ENCODE data around the gene ELOVL3. TPM values are rescaled to one million over a fixed set of nuclear protein-coding genes. Genes with fewer than 3 reads are reported as not detected.

ELOVL3 gene
- total and polyA plus RNA-seq, 9 of the 15 experiments (the other 6 are each of a cell fraction or from before 2014, with no cell fraction given): 0.32 to 3.3 (median 0.87) TPM

DNA sequence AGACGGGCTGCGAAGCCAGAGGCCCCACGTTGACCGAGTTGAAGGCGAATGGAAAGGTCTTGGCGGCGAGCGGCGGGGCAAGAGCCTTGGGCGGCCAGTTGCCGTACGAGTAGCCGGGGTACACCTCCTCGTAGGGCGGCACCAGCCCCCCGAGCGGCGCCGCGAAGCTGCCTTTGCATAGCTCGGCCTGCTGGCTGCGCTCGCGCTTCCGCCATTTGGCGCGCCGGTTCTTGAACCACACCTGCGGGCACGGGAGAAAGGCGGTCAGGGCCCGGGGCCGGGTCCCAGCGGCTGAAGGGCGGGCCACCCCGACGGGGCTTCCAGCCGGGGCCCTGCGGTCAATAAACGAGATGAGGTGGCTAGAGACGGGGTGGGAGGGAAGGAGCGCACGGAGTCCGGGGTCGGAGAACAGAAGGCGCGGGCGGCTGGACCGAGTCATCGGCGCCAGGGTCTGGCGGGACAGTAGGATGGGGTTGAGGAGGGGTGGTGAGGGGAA lies 4.8 kb downstream of the ELOVL3 start (continued):
- TF ChIP-seq, protein P1, sequence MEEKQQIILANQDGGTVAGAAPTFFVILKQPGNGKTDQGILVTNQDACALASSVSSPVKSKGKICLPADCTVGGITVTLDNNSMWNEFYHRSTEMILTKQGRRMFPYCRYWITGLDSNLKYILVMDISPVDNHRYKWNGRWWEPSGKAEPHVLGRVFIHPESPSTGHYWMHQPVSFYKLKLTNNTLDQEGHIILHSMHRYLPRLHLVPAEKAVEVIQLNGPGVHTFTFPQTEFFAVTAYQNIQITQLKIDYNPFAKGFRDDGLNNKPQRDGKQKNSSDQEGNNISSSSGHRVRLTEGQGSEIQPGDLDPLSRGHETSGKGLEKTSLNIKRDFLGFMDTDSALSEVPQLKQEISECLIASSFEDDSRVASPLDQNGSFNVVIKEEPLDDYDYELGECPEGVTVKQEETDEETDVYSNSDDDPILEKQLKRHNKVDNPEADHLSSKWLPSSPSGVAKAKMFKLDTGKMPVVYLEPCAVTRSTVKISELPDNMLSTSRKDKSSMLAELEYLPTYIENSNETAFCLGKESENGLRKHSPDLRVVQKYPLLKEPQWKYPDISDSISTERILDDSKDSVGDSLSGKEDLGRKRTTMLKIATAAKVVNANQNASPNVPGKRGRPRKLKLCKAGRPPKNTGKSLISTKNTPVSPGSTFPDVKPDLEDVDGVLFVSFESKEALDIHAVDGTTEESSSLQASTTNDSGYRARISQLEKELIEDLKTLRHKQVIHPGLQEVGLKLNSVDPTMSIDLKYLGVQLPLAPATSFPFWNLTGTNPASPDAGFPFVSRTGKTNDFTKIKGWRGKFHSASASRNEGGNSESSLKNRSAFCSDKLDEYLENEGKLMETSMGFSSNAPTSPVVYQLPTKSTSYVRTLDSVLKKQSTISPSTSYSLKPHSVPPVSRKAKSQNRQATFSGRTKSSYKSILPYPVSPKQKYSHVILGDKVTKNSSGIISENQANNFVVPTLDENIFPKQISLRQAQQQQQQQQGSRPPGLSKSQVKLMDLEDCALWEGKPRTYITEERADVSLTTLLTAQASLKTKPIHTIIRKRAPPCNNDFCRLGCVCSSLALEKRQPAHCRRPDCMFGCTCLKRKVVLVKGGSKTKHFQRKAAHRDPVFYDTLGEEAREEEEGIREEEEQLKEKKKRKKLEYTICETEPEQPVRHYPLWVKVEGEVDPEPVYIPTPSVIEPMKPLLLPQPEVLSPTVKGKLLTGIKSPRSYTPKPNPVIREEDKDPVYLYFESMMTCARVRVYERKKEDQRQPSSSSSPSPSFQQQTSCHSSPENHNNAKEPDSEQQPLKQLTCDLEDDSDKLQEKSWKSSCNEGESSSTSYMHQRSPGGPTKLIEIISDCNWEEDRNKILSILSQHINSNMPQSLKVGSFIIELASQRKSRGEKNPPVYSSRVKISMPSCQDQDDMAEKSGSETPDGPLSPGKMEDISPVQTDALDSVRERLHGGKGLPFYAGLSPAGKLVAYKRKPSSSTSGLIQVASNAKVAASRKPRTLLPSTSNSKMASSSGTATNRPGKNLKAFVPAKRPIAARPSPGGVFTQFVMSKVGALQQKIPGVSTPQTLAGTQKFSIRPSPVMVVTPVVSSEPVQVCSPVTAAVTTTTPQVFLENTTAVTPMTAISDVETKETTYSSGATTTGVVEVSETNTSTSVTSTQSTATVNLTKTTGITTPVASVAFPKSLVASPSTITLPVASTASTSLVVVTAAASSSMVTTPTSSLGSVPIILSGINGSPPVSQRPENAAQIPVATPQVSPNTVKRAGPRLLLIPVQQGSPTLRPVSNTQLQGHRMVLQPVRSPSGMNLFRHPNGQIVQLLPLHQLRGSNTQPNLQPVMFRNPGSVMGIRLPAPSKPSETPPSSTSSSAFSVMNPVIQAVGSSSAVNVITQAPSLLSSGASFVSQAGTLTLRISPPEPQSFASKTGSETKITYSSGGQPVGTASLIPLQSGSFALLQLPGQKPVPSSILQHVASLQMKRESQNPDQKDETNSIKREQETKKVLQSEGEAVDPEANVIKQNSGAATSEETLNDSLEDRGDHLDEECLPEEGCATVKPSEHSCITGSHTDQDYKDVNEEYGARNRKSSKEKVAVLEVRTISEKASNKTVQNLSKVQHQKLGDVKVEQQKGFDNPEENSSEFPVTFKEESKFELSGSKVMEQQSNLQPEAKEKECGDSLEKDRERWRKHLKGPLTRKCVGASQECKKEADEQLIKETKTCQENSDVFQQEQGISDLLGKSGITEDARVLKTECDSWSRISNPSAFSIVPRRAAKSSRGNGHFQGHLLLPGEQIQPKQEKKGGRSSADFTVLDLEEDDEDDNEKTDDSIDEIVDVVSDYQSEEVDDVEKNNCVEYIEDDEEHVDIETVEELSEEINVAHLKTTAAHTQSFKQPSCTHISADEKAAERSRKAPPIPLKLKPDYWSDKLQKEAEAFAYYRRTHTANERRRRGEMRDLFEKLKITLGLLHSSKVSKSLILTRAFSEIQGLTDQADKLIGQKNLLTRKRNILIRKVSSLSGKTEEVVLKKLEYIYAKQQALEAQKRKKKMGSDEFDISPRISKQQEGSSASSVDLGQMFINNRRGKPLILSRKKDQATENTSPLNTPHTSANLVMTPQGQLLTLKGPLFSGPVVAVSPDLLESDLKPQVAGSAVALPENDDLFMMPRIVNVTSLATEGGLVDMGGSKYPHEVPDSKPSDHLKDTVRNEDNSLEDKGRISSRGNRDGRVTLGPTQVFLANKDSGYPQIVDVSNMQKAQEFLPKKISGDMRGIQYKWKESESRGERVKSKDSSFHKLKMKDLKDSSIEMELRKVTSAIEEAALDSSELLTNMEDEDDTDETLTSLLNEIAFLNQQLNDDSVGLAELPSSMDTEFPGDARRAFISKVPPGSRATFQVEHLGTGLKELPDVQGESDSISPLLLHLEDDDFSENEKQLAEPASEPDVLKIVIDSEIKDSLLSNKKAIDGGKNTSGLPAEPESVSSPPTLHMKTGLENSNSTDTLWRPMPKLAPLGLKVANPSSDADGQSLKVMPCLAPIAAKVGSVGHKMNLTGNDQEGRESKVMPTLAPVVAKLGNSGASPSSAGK (IDR thresholded peaks at IDR 0.05): 0 out of 2 replicates have a peak, but pooled peaks have one; percentile 31
- TF ChIP-seq ETV5 (CRISPR knock-in tag; IDR thresholded peaks at IDR 0.05; ENCODE audit: low read depth): no peak

Measured in K562 (cell line).